MG63 (cell line): ENCODE data around the gene CHD5. TPM values are rescaled to one million over a fixed set of nuclear protein-coding genes. Genes with fewer than 3 reads are reported as not detected.
A peak's percentile ranks its signal among the peaks of the same experiment; 100 is the strongest.

ENCODE experiments used
- DNase-seq: peaks from one replicate; pipeline ENCODE4 v3.0.0-alpha.2; 2020
- H3K27me3 ChIP-seq: fragments of 250-450 bp; sonication (Bioruptor Pico); 2 replicates; pipeline ENCODE4 v1.5.1; 2020; ENCODE audit warnings: mild to moderate bottlenecking, moderate library complexity
- H3K36me3 ChIP-seq: fragments of 250-450 bp; sonication (Bioruptor Pico); 2 replicates; pipeline ENCODE4 v1.5.1; 2020; ENCODE audit warnings: mild to moderate bottlenecking, moderate library complexity
- H3K4me3 ChIP-seq: fragments of 250-450 bp; sonication (Bioruptor Pico); 2 replicates; pipeline ENCODE4 v1.5.1; 2020; ENCODE audit warnings: mild to moderate bottlenecking, moderate library complexity
- H3K9me3 ChIP-seq: fragments of 250-450 bp; sonication (Bioruptor Pico); 2 replicates; pipeline ENCODE4 v1.5.1; 2020; ENCODE audit warnings: mild to moderate bottlenecking, moderate library complexity
- total RNA-seq: library from RNA; depleted of rRNA; stranded (reverse); fragments of >200 nt; shearing (Covaris generic); gene quantifications from 2 replicates; pipeline ENCODE4 v1.2.3, GENCODE V29; 2014; ENCODE audit warnings: low replicate concordance

CHD5 gene
- total RNA-seq, 1 experiment from 2014 or later: 0.23 TPM

DNA sequence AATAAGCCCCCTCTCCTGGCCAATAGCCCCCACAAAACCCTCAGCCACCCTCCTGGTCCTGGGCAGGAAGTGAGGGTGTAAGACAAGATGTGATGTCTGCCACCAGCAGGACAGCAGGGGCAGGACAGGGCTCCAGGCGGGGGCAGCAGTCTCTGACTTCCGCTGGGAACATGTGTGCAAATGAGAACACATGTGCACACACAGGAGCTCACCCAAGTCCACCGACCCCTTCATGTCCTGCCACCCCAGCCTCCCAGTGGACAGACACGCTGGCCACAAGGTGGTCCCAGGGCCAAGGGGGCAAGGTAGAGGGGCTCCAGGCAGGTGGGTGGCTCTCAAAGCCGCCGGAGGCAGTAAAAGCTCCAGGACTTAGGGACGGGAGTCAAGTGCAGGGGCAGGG, 74.4 kb downstream of the CHD5 start:
- Histone ChIP-seq H3K27me3 (no peaks in the 10 kb centered on the region), H3K36me3 (no peaks in the 10 kb centered on the region), H3K9me3 (no peaks in the 10 kb centered on the region), H3K4me3 (no peak overlapping the region)
- no peak for DNase-seq

DNA sequence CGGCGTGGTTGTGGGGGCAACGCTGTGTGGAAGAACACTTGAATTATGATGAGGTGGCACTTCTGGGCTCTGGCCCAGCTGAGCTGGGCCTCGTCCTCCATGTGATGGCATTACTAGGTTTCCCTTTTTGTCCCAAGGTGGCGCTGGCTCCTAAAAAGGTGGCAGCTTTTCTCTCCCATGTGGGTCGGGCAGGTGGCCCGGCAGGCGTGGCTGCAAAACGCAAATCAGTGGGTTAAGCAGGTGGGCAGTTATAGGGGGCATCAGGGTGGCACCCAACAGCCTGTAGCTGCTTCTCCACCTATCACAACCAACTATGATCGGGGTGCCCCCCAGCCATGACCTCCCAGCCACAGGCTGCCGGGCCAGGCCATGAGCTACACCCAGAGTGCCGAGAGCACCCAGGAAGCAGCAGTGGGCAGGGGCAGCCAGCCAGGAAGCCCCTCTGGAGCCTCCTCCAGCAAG, 74.9 kb downstream of the CHD5 start:
- DNase-seq: no peak
- H3K4me3 ChIP-seq: no peak overlapping the region

DNA sequence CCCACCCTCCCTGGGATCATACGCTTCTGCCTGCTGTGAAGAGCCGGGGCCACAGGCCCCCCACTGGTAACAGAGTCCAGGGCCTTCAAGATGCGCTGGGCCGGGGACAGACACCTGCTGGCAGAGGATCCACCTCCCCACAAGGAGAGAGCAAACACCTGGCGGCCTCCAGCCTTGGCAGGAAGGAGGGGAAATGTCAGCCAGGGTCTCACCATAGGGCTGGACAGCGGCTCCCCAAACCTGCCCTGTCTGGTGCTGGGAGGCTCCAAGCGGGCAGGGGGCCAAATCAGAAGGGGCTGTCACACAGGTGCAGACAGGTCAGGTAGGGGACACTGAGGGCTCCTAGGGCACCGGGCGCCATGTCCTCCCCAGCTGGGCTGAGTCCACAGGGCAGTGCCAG, 75.5 kb downstream of the CHD5 start:
- no peak overlapping the region for H3K4me3 ChIP-seq
- no peaks in the 10 kb centered on the region for H3K9me3 ChIP-seq
- no peaks in the 10 kb centered on the region for H3K36me3 ChIP-seq
- no peak for DNase-seq
- H3K27me3 ChIP-seq: no peaks in the 10 kb centered on the region

More for the DNA sequence above, 74.9 kb downstream of the CHD5 start:
- no peaks in the 10 kb centered on the region for H3K27me3 ChIP-seq
- H3K9me3 ChIP-seq: no peaks in the 10 kb centered on the region
- no peaks in the 10 kb centered on the region for H3K36me3 ChIP-seq

DNA sequence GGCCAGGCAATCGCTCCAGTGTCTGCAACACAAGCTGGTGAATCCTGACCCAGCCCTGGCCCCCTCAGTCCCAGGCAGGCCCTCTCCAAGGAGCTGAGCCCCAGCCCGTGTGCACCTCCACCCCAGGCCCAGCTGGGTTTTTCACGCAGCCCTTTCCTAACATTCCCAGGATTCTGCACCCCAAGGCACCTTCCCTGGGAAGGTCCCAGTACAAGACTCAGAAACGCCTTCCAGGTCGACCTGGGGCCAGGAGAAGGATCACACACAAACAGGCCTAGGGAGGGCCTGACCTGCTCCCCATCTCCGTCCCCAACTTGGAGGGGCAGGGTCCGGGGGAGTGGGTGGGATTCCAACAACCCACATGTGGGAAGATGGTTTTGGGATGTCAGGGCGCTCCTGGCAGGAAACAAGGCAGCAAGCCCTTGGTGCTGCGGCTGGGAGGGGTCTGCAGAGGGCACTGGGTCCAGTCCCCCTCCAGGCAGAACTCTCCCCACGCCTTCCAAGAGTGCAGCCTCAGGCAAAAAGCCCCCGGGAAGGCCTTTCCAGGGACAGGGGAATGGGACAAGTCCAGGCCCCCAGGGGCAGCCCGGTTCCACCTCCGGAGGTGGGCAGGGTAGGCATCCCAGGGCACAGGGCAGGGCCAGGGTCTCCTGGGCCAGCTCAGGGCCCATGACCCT, 76.1 kb downstream of the CHD5 start:
- no peak overlapping the region for H3K4me3 ChIP-seq
- H3K36me3 ChIP-seq: no peaks in the 10 kb centered on the region
- H3K27me3 ChIP-seq: no peaks in the 10 kb centered on the region
- H3K9me3 ChIP-seq: no peaks in the 10 kb centered on the region
- DNase-seq: no peak

DNA sequence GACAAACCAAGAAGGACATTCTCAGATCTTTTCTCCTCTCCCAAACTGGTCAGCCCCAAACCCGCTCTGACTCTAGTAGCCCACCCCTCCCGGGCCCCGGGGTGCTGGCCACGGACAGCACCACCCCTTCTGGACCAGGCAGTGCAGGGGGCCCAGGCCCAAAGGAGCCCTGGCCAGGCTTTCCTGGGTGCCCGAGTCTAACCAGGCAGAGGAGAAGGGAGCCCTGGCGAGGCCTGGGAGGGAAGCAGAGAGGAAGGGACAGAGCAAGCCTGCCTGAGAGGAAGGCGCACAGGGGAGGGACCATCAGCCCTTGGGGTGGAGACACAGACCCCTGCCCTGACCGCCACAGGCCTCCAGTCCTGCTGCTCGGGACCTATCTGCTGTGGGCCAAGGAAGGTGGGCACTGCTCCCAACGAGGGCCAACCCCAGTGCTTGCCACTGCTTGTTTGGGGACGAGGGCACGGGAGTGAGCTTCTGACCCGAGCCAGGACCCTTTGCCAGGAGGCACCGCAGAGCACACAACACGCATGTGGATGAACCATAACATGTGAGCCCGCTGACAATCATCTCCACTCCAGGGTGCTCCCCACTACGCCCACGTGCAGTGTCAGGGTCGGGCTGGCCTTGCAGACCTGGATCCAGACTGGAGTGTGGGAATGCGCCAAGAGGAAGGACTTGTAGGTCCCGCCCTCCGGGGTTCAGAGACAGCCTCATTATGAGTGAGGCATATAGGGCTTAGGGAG, 76.8 kb downstream of the CHD5 start:
- no peak for DNase-seq
- no peaks in the 10 kb centered on the region for H3K36me3 ChIP-seq
- H3K27me3 ChIP-seq: no peaks in the 10 kb centered on the region
- no peaks in the 10 kb centered on the region for H3K9me3 ChIP-seq
- no peak overlapping the region for H3K4me3 ChIP-seq

DNA sequence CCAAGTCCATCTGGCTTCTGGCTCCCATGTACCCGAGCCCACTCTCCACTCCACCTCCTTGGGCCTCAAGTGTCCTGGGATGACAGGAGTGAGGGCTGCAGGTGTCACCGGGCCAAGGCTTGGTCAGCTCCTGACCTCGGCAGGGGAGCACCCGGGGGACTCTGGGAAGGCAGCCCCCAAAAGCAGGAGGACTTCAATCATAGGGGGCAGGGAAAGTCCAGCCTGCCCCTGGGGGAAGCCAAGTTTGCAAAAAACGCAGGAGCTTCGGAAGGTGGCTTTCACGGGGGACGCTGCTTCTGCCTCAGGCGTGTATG, 77.6 kb downstream of the CHD5 start:
- no peak overlapping the region for H3K4me3 ChIP-seq
- no peak for DNase-seq
- H3K27me3 ChIP-seq: no peaks in the 10 kb centered on the region
- H3K9me3 ChIP-seq: no peaks in the 10 kb centered on the region
- no peaks in the 10 kb centered on the region for H3K36me3 ChIP-seq

DNA sequence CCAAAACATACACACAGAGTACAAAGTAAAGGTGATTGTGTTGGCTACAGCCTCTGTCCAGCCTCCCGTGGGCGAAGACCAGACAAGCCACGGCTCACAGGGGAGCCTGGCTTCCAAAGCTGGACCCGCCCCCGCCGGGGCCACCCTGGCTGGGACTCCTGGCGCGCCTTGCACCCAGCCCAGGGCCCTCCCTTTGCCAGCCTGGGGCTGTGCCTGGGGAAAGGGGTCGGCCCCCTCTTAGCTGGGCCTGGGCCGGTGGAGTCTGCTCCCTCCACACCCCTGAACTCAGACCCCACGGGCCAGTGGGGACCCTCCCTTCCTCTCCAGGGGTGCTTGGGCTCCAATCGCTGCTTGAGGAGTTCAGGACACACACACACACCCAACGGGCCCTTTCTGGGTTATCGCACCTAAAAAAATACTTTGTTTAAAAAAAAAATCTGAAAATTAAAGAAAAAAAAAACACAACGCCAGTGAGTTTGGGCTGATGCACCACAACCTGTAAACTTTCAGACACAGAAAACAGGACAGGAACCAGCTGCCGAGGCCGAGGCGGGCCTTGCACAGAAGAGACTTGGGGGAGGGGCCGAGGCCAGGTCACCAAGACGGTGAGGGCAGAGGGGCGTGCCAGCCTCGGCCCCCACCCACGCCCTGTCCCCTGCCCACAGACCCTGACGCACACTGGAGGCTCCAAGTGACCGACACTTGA, 78.1 kb downstream of the CHD5 start:
- H3K36me3 ChIP-seq: no peaks in the 10 kb centered on the region
- no peak overlapping the region for H3K4me3 ChIP-seq
- no peak for DNase-seq
- no peaks in the 10 kb centered on the region for H3K9me3 ChIP-seq
- H3K27me3 ChIP-seq: no peaks in the 10 kb centered on the region

DNA sequence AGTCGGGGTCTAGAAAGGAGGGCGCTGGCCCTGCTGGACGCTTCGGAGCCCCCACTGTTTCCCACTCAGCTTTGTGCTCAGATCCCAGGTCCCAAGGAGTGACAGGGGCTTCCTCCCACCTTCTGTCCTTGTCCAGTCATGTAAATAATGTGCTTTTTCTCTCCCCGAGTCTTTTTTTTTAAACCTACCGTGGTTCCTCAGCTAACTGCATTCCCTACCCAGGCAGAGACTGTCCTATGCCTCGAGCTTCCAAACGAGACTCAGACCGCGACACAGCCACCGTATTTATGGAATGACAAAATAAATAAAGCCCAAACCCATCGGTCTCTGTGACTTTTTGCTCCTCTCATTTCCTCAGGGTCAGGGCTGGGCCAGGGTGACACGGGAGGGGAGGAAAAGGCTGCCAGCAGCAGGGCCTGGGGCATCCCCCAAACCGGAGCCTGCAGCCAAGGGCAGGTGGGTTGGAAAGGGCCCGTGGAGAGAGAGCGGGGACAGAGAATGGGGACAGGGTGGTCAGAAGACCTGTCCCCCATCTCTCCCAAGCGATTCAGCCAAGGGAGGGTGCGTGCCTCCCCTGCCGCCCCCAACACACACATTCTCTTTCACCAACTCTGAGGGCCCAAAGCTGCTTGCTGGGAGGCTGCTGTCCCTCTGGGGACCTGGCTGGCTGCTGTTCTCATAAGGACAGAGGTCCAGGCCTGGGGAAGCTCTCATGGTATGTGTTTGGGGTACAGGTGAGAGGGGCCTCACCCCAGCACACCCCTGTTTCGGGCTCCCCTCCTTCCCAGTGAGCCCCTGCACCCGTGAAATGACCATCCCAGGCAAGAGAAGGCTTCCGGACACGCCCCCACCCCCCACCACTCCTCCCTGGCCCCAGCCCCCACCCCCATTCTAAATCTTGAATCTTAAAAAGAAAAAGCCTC, 79.0 kb downstream of the CHD5 start:
- Histone ChIP-seq H3K4me3 (no peak overlapping the region), H3K27me3 (no peaks in the 10 kb centered on the region), H3K9me3 (no peaks in the 10 kb centered on the region), H3K36me3 (no peaks in the 10 kb centered on the region)
- DNase-seq: no peak

DNA sequence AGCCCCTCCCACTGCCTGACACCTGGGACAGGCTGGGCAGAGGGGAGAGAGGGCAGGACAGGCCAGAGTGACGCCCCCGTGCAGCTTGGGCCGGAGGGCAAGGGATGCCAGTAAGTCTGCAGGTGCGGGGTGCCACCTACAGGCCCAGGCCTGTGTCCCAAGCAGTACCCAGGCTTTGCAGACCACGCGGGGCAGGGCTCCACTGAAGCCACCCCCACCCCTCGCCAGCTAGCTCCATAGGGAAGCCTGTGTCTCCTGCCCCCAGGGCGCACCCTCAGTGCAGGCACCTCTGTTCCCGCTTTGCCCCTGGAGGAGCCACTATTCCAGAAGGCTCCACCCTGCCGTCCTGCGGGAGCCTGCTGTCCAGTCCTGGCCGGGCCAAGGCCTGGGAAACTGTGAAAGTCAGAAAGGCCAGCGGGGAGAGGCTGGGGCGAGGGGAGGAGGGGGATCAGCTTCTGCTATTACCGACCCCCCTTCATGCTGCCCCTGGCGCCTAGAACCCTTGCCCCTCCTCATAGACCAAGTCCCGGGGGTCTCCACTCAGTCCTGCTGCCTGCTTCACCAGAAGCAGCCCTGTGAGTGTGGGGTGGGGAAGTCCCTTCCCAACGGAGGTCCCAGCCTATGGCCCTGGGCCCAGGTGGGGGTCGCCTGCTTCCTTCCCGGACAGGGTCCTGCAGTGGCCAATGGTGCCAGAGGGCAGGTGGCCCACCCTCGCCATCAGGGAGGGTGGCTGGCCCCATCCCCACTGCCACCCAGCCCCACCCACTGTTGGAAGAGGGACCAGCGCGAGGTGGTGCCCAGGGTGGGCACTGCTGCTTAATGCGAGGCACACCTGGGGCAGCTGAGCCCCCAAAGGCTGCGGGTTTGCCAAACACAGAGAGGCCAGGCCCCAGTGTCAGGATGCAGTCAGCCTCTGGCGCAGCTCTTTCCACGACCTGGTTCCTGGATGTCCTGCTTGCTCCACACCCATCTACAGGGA, 80.0 kb downstream of the CHD5 start:
- H3K9me3 ChIP-seq: no peaks in the 10 kb centered on the region
- DNase-seq: no peak
- no peaks in the 10 kb centered on the region for H3K27me3 ChIP-seq
- H3K36me3 ChIP-seq: no peaks in the 10 kb centered on the region
- H3K4me3 ChIP-seq: no peak overlapping the region

DNA sequence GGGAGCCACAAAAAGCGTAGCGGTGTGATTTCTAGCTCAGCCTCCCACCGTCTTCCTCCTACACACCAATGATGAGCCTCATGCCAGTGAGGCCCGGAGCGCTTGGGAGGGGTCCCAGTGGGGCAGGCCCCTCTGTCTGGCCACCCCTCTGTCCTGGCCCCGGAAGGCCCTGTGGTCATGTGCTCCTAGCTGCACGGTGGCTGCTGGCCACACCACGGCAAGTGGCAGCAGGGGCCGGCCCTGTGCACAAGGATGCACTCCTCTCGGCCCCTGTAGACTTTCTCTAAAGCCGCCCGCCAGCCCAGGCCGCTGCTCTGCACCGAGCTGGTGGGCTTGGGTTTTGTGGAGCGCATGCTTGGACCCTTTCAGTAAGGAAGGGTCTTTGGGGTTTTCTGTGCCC, 80.8 kb downstream of the CHD5 start:
- DNase-seq: no peak
- H3K9me3 ChIP-seq: no peaks in the 10 kb centered on the region
- H3K4me3 ChIP-seq: no peak overlapping the region
- no peaks in the 10 kb centered on the region for H3K36me3 ChIP-seq
- H3K27me3 ChIP-seq: no peaks in the 10 kb centered on the region

DNA sequence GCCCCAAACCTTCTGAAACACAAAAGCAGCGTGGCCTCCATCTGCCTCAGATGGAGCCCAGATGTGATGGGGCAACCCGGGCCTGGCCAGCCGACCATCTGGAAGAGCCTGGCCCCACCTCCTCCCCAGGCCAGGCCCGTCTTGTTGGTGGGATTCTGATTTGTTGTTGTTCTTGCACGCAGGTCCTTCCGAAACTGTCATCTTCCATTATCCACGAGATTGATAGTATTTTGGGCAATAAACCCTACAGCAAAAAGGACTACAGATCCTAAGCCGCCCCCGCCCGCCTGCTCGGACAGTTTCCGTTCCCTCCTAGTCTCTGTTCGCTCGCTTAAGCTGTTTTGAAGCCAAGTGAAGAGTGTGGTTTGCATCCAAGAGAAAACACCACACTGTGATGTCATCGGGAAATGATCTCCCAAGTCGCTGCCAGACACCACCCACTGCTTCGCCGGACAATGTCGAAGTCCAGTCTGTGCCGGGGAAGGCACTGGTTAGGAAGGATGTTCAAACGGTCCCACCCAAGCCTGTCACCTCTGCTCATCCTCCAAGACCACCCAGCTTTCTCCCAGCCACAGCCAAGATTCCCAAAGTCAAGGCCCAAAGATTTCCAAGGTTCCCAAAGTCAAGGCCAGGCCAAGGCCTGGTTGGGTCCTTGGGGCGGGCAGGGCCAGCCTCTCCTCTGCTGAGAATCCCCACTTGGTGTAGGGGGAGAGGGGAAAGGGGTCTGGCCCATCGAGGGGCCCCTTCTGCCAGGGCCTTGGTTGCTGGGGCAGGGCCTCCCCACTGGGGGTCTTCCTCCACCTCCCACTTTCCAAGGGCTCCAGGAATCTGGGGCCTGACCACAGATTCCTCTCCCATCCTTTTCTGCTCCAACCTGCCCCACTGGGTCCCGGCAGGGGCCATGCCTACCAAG, 81.6 kb downstream of the CHD5 start:
- peak; percentile 9 for DNase-seq
- Histone ChIP-seq H3K36me3 (no peaks in the 10 kb centered on the region), H3K4me3 (no peak overlapping the region), H3K27me3 (no peaks in the 10 kb centered on the region), H3K9me3 (no peaks in the 10 kb centered on the region)

DNA sequence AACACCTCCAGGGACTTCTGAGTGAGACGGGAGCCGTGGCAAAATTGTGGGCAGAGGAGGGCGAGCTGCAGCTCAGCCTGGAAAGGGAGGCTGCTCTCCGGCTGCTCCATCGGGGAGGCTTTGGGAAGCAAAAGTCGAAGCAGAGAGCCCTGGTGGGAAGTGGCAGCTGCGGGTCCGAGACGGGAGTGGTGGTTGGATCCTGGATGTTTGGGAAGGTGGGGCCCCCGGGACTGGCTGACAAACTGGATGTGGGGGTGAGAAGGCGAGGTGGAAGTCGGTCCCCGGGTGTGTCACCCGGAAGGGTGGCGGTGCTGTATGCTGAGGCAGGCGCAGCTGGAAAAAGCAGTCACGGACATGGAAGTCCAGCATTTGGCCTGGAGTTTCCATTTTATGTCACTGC, 82.3 kb downstream of the CHD5 start:
- no peak overlapping the region for H3K4me3 ChIP-seq
- no peak for DNase-seq
- no peaks in the 10 kb centered on the region for H3K9me3 ChIP-seq
- no peaks in the 10 kb centered on the region for H3K27me3 ChIP-seq
- H3K36me3 ChIP-seq: no peaks in the 10 kb centered on the region

DNA sequence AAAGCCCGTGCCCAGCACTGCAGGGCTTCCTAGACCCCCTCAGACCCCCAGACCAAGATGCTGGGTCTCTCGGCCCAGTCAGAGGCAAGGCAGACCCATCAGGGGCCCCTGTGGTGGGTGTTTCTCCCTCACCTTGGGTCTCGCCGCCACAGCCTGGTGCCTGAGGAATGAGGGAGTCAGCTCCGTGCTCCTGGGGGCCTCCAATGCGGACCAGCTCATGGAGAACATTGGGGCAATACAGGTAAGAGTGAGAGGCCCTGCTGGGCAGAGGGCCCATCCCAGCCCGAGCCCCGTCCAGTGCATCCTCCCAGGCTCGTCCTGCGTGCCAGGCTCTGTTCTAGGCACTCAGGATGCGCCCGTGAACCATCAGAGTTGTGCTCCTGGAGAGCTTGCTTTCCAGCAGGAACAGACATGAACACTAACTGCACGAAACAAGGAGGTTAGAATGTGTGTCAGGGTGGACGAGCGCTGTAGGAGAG, 83.0 kb downstream of the CHD5 start:
- no peaks in the 10 kb centered on the region for H3K27me3 ChIP-seq
- no peak overlapping the region for H3K4me3 ChIP-seq
- DNase-seq: no peak
- no peaks in the 10 kb centered on the region for H3K9me3 ChIP-seq
- H3K36me3 ChIP-seq: no peaks in the 10 kb centered on the region

DNA sequence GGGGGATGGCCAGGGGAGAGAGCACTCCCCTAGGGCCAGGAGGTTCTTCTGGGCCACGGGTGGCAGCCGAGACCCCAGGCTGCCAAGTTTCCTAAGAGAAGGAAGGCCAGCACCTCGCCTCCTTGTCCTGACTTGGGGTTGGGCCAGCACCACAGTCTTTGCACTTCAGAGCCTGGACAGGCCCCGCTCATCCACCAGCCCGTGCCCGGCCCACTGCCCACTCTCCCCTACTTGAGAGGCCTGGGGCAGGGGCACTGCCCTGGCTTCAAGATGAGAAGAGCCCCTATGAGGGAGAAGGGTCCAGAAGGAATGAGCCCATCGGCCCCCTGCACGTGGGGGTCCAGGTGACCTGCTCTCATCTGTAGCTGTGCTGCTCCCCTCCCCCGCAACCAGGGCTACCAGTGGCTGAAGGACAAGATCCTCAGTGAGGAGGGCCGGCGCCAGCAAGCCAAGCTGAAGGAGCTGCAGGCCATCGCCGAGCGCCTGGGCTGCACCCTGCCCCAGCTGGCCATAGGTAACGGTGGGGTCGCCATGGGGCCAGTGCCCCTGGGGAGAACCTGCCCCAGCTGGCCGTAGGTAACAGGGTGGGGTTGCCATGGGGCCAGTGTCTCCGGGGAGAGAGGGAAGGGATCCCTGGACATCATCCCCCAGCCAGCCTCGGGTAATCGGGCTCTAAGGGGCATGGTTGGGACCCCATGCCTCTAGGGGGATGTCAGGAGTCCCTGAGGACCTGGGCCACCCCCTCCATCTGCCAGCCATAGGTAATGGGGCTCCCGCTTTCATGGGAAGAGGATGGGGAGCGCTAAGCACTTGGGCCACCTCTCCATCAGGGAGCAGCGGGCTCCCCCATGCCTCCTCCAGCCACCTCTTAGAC, 83.6 kb downstream of the CHD5 start:
- Histone ChIP-seq H3K27me3 (no peaks in the 10 kb centered on the region), H3K4me3 (no peak overlapping the region), H3K36me3 (no peaks in the 10 kb centered on the region), H3K9me3 (no peaks in the 10 kb centered on the region)
- no peak for DNase-seq
